AG04450 (cell line): Measurements from ENCODE around the gene FGF19. TPM values are rescaled to one million over a fixed set of nuclear protein-coding genes. Genes with fewer than 3 reads are reported as not detected.

Experiments
- CTCF ChIA-PET: fragments of 300-600, 350-600 bp; formaldehyde crosslinking; extraction: SDS; loops from one replicate; lab custom pipeline; 2022; ENCODE audit warnings: antibody characterized with exemption, inconsistent platforms; lab: Charles Lee
- POLR2A ChIA-PET: fragments of 350-600 bp; formaldehyde crosslinking; extraction: SDS; loops from one replicate; lab custom pipeline; 2021; ENCODE audit warnings: antibody characterized with exemption, inconsistent platforms; lab: Yijun Ruan, JAX
- DNase-seq: peaks from one replicate; pipeline ENCODE4 v3.0.0-alpha.2; 2011; ENCODE audit warnings: low read depth, low spot score
- H3K27ac ChIP-seq: one replicate; pipeline ENCODE4 v1.5.1; 2012; ENCODE audit warnings: low read depth, low read length, control low read depth
- H3K27me3 ChIP-seq: one replicate; pipeline ENCODE4 v1.6.0; 2012; ENCODE audit warnings: low read length; ENCODE audit not compliant: control insufficient read depth, insufficient read depth
- H3K4me3 ChIP-seq: 2 replicates; pipeline ENCODE4 v1.5.1; 2011; ENCODE audit warnings: mild to moderate bottlenecking, low read depth, low read length, control low read depth
- H3K9me3 ChIP-seq: 2 replicates; pipeline ENCODE4 v1.5.1; 2012; ENCODE audit warnings: low read length; ENCODE audit not compliant: control insufficient read depth, insufficient read depth
- polyA plus RNA-seq: library from polyadenylated mRNA; depleted of rRNA; stranded (reverse); fragments of >200 nt; gene quantifications from 2 replicates; pipeline ENCODE4 v1.2.3, GENCODE V29; 2011
- TF ChIP-seq, protein P1 (sequence below): IDR thresholded peaks from 2 replicates; pipeline ENCODE4 v1.5.1; 2011; ENCODE audit warnings: low read depth, low read length, control low read depth, inconsistent platforms

FGF19 gene
- polyA plus RNA-seq, 1 experiment, result not detected

GRCh38 chr11:69662806-69663205 is 41.0 kb downstream of the FGF19 start:
- no peak overlapping the region for H3K4me3 ChIP-seq
- no peak for DNase-seq
- H3K9me3 ChIP-seq, result no peaks in the 10 kb centered on the region; the same call in 1 of the 2 replicates
- H3K27me3 ChIP-seq, result no peaks in the 10 kb centered on the region
- ChIA-PET CTCF (interaction anchor here (1.6 kb wide), 1 partner anchor 563 kb away, joined by 4 read pairs; no protein-coding TSS in a partner anchor), POLR2A (interaction anchor here (0.8 kb wide), 1 partner anchor 12 kb away, joined by 3 read pairs; no protein-coding TSS in a partner anchor)
- TF ChIP-seq, protein P1, sequence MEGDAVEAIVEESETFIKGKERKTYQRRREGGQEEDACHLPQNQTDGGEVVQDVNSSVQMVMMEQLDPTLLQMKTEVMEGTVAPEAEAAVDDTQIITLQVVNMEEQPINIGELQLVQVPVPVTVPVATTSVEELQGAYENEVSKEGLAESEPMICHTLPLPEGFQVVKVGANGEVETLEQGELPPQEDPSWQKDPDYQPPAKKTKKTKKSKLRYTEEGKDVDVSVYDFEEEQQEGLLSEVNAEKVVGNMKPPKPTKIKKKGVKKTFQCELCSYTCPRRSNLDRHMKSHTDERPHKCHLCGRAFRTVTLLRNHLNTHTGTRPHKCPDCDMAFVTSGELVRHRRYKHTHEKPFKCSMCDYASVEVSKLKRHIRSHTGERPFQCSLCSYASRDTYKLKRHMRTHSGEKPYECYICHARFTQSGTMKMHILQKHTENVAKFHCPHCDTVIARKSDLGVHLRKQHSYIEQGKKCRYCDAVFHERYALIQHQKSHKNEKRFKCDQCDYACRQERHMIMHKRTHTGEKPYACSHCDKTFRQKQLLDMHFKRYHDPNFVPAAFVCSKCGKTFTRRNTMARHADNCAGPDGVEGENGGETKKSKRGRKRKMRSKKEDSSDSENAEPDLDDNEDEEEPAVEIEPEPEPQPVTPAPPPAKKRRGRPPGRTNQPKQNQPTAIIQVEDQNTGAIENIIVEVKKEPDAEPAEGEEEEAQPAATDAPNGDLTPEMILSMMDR, result no peak
- H3K27ac ChIP-seq, result no peak overlapping the region

DNA sequence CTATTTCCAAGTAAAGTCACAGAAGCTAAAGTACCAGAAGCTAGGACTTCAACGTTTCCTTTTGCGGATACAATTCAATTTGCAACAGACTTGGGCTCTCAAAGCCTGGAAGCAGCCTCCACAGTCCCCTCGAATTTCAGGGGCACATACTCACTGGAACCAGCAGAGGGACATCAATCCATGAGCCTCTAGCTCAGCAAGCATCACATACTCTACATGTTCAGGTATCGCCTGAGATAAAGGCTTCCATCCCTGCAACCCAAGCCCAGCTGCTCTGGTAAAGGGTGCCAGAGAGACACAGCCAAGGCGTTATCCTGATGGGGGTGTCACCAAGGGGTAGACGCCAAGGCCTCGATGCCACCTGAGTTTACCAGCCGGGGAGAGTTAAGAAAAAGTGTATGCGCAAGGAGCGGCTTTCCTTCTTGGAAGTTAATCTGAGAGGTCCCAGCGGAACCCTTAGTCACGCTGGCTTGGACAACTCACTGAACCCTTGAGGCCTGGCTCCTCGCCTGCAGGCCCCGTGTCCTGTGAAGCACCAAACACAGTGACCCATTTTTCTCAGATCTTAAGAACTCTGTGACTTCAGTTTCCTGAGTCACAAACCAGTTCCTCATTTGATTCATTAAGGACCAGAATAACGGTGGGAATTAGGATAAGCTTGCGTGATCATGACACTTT is 41.7 kb downstream of the FGF19 start:
- TF ChIP-seq, protein P1, result peak; percentile 41
- Histone ChIP-seq H3K9me3 (no peaks in the 10 kb centered on the region; the same call in 1 of the 2 replicates), H3K4me3 (no peak overlapping the region), H3K27me3 (no peaks in the 10 kb centered on the region), H3K27ac (no peak overlapping the region)
- POLR2A ChIA-PET, result interaction anchor here (0.8 kb wide), 1 partner anchor 12 kb away, joined by 3 read pairs; no protein-coding TSS in a partner anchor
- no peak for DNase-seq
- CTCF ChIA-PET, result interaction anchor here (1.1 to 1.6 kb wide), 2 partner anchors 8 to 563 kb away, joined by 3 to 4 read pairs; no protein-coding TSS in a partner anchor

- POLR2A ChIA-PET, result no interaction called here
- DNase-seq, result no peak
- H3K27ac ChIP-seq, result no peak overlapping the region
- H3K4me3 ChIP-seq, result no peak overlapping the region
- TF ChIP-seq, protein P1, result no peak
- no peaks in the 10 kb centered on the region for H3K9me3 ChIP-seq
- CTCF ChIA-PET, result interaction anchor here (1.1 to 1.6 kb wide), 2 partner anchors 9 to 562 kb away, joined by 3 to 4 read pairs; no protein-coding TSS in a partner anchor
- H3K27me3 ChIP-seq, result no peaks in the 10 kb centered on the region
Measured at GRCh38 chr11:69661413-69661715, 42.5 kb downstream of the FGF19 start.

- ChIA-PET CTCF (interaction anchor here (0.6 to 3.3 kb wide), 4 partner anchors 10 to 558 kb away, joined by 3 to 17 read pairs (median 4); no protein-coding TSS in a partner anchor), POLR2A (no interaction called here)
- H3K27me3 ChIP-seq, result no peaks in the 10 kb centered on the region
- no peak overlapping the region for H3K27ac ChIP-seq
- TF ChIP-seq, protein P1, result no peak
- H3K9me3 ChIP-seq, result no peaks in the 10 kb centered on the region
- no peak for DNase-seq
- no peak overlapping the region for H3K4me3 ChIP-seq
Measured at GRCh38 chr11:69660001-69660500, 43.8 kb downstream of the FGF19 start.

DNA sequence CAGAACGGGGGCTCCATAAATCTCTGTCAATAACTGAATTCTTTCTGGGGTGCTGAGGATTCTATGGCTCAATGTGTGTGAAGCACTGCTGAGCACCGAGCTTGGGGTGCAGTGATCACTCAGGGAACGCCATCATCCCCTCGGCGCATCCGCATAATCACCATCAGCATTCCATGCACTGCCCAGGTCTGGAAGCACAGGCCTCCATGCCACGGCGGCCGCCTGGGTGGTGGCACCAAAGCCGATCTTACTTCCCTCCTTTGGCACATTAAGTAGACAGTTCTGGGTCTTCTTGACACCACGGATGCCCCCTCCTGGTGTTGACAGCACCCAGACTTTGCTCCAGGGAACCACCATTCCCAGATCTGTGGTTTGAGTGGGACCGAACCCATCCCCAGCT is 44.2 kb downstream of the FGF19 start:
- TF ChIP-seq, protein P1, result no peak
- Histone ChIP-seq H3K27ac (no peak overlapping the region), H3K27me3 (no peaks in the 10 kb centered on the region), H3K4me3 (no peak overlapping the region), H3K9me3 (no peaks in the 10 kb centered on the region; the same call in 1 of the 2 replicates)
- ChIA-PET CTCF (interaction anchor here (1.7 to 3.3 kb wide), 2 partner anchors 16 to 558 kb away, joined by 5 to 17 read pairs; no protein-coding TSS in a partner anchor), POLR2A (no interaction called here)
- no peak for DNase-seq
